ENCODE results near the gene BCL7C.

GRCh38 chr16:30930160-30930571 is 36.3 kb upstream of the BCL7C start:
- TF ChIP-seq CTCF (IDR thresholded peaks at IDR 0.05) (no peak), ZFX (IDR thresholded peaks at IDR 0.05; ENCODE audit: borderline replicate concordance) (no peak)

All from 22Rv1 (cell line).